ENCODE measurements around the gene TNNI2.
"Not testable (repeated sequence)": the region's sequence is repeated elsewhere in the genome, so short reads cannot be mapped to it uniquely, and the experiment has no call there.

Gene TNNI2

DNA sequence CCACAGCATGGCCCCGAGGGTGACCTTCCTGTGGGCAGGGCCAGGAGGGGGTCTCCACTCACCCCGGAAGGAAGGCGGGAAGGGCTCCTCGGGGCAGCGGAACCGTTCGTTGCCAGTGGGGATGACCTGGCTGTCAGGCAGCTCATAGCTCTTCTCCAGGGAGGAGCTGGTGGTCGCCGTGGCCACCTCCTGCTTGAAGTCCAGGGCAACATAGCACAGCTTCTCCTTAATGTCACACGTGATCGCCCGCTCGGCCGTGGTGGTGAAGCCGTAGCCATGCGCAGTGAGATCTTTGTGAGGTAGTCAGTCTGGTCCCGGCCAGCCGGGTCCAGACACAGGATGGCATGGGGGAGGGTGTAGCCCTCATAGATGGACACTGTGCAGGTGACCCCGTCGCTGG, 35.5 kb upstream of the TNNI2 start:
- H3K4me3 ChIP-seq (replicated peaks in 1 of 2; ENCODE audit: low read depth in 2 of 2, low read length in 2 of 2) = no peak overlapping the region
- TF ChIP-seq, protein P1, sequence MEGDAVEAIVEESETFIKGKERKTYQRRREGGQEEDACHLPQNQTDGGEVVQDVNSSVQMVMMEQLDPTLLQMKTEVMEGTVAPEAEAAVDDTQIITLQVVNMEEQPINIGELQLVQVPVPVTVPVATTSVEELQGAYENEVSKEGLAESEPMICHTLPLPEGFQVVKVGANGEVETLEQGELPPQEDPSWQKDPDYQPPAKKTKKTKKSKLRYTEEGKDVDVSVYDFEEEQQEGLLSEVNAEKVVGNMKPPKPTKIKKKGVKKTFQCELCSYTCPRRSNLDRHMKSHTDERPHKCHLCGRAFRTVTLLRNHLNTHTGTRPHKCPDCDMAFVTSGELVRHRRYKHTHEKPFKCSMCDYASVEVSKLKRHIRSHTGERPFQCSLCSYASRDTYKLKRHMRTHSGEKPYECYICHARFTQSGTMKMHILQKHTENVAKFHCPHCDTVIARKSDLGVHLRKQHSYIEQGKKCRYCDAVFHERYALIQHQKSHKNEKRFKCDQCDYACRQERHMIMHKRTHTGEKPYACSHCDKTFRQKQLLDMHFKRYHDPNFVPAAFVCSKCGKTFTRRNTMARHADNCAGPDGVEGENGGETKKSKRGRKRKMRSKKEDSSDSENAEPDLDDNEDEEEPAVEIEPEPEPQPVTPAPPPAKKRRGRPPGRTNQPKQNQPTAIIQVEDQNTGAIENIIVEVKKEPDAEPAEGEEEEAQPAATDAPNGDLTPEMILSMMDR (IDR thresholded peaks at IDR 0.05; ENCODE audit: low read depth, low read length) = no peak
- DNase-seq (ENCODE audit: low read depth in 2 of 2) = no peak

DNA sequence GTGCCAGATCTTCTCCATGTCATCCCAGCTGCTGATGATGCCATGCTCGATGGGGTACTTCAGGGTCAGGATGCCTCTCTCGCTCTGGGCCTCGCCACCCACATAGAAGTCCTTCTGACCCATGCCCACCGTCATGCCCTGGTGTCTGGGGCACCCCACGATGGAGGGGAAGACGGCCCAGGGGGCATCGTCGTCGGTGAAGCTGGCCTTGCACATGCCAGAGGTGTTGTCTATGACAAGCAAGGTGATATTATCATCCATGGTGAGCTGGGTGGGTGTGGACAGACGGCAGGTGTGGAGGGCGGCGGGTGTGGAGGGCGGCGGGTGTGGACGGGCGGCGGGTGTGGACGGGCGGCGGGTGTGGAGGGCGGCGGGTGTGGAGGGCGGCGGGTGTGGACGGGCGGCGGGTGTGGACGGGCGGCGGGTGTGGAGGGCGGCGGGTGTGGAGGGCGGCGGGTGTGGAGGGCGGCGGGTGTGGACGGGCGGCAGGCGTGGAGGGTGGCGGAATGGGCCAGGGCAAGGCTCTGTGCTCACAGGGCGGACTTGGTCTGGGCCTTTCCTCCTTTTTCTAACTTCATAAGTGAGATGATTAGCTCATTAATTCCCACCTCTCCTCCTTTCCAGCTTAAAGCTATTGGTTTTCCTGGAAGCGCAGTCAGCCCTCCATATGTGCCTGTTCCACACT, 34.8 kb upstream of the TNNI2 start:
- H3K4me3 ChIP-seq (replicated peaks in 1 of 2; ENCODE audit: low read depth in 2 of 2, low read length in 2 of 2); DNase-seq (ENCODE audit: low read depth in 2 of 2): not testable (repeated sequence)

DNA sequence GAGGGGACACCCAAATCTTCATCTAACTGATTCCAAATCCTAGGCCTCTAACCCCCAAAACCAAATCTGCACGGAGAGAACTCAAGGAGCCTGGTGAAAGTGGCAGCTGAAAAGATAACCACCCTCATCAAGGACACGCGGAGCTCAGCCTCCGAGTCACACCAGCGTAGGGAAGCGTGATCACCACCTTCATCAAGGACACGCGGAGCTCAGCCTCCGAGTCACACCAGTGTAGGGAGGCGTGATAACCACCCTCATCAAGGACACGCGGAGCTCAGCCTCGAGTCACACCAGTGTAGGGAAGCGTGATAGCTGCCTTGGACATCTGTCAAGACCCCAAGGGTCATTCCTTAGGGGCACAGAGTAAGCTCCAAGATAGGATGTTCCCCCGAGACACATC, 33.3 kb upstream of the TNNI2 start:
- DNase-seq (ENCODE audit: low read depth in 2 of 2) = no peak
- TF ChIP-seq, protein P1 (IDR thresholded peaks at IDR 0.05; ENCODE audit: low read depth, low read length) = no peak
- H3K4me3 ChIP-seq (replicated peaks in 1 of 2; ENCODE audit: low read depth in 2 of 2, low read length in 2 of 2) = no peak overlapping the region

DNA sequence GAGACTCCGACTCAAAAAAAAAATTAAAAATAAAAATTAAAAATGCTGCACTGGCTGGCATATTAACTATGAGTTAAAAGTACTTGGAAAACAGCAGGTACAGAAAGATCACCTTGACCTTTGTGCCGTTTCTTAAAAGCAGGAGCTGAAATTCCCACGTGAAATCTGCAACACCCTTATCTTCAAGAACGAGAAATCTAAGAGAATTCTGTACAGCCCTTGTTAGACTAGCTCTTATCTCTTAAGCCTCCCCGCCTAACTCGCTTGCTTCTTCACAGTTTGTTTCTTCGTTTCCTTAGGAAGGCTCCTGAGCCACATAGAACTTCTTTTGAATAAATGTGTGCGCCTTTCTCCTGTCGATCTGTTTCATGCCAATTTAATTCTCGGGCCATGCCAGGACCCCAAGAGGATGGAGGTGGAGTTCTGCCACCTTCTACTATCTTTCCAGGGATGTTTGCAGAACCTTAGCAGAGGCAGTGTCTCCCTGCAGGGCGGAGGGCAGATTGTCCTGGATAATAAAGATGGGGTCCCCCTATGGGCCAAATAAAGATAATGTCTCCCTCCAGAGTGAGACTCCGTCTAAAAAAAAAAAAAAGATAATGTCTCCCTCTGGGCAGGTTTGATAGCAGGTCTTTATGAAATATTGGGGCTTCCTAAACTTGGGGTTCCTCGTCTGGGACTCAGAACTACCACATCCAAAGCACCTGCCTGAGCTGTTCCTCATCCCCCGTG, 31.4 kb upstream of the TNNI2 start:
- H3K4me3 ChIP-seq (replicated peaks in 1 of 2; ENCODE audit: low read depth in 2 of 2, low read length in 2 of 2) = no peak overlapping the region
- TF ChIP-seq, protein P1 (IDR thresholded peaks at IDR 0.05; ENCODE audit: low read depth, low read length) = no peak
- DNase-seq (ENCODE audit: low read depth in 2 of 2) = no peak

DNA sequence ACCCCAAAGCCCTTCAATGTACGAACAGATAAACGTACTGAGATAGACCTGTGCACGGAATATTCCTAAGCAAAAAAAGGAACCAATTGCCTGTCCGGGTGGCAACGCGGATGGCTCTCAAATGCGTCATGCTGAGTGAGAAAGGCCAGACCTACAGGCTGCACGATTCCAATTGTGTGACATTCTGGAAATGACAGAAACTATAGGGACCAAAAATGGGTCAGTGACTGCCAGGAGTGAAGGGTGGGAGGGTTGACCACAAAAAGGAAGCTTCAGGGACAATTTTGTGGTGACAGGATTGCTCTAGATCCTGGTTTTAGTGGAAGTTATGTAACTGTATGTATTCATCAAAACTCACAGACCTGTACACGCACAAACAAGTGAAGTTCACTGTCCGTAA, 28.0 kb upstream of the TNNI2 start:
- TF ChIP-seq, protein P1 (IDR thresholded peaks at IDR 0.05; ENCODE audit: low read depth, low read length) = no peak
- DNase-seq (ENCODE audit: low read depth in 2 of 2) = no peak
- H3K4me3 ChIP-seq (replicated peaks in 1 of 2; ENCODE audit: low read depth in 2 of 2, low read length in 2 of 2) = no peak overlapping the region

DNA sequence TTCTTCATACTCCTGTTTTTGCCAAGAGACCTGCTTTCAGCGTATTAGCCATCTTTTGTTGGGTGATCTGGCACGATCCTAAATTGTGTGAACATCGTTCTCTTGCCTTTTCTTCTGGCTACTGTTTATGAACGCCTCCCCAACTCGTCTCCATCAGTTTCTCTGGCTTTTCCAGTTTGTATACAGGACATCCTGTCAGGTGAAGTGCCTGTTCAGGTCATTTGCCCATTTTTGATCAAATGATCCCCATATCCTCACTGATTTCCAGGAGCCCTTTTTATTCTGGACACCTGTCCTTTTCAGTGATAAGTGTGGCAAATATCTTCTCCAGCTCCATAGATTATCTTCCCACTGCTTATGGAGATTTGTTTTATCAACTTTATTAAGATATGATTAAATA, 26.5 kb upstream of the TNNI2 start:
- DNase-seq (ENCODE audit: low read depth in 2 of 2) = no peak
- TF ChIP-seq, protein P1 (IDR thresholded peaks at IDR 0.05; ENCODE audit: low read depth, low read length) = no peak
- no peak overlapping the region for H3K4me3 ChIP-seq (replicated peaks in 1 of 2; ENCODE audit: low read depth in 2 of 2, low read length in 2 of 2)

DNA sequence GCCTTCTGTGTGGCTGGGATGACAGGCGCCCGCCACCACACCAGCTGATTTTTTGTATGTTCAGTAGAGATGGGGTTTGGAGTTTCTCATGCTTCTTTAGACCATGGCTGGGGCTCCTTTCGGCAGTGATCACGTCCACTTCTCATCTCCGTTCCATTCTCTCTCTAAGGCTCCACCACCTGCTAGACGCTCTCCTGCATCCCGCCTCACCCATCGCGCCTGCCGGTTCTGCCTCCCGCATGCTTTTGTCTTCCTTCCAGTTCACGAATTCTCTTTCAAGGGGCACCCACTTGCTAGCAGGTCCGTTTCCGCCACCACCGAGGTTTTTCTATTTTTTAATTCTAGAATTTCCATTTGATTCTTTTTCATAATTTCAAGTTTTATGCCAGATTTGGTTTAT, 26.0 kb upstream of the TNNI2 start:
- TF ChIP-seq, protein P1 (IDR thresholded peaks at IDR 0.05; ENCODE audit: low read depth, low read length) = no peak
- no peak overlapping the region for H3K4me3 ChIP-seq (replicated peaks in 1 of 2; ENCODE audit: low read depth in 2 of 2, low read length in 2 of 2)
- DNase-seq (ENCODE audit: low read depth in 2 of 2) = no peak

DNA sequence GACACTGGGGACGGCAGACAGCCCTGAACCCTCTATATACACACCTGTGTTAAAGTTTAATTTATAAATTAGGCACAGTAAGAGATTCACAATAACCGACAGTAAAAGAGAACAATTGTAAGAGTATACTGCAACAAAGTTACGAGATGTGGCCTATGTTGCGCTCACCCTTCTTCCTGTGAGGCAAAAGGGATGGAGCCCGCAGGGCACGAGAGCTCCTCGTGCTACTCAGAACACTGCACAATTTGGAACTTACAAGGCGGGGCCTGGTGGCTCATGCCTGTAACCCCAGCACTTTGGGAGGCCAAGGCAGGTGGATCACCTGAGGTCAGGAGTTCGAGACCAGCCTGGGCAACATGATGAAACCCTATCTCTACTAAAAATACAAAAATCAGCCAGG, 25.4 kb upstream of the TNNI2 start:
- not testable (repeated sequence) for DNase-seq (ENCODE audit: low read depth in 2 of 2); H3K4me3 ChIP-seq (replicated peaks in 1 of 2; ENCODE audit: low read depth in 2 of 2, low read length in 2 of 2)

Measured in cardiac fibroblast (primary cell).